IPS-NIHi7 (cell line): ENCODE measurements around the gene GPRIN3.
"Not testable (repeated sequence)": the region's sequence is repeated elsewhere in the genome, so short reads cannot be mapped to it uniquely, and the experiment has no call there.

Source experiments
- DNase-seq: peaks from one replicate; pipeline ENCODE4 v3.0.0; 2012; ENCODE audit warnings: mixed read lengths; ENCODE audit errors: extremely low spot score

The GPRIN3 gene

DNA sequence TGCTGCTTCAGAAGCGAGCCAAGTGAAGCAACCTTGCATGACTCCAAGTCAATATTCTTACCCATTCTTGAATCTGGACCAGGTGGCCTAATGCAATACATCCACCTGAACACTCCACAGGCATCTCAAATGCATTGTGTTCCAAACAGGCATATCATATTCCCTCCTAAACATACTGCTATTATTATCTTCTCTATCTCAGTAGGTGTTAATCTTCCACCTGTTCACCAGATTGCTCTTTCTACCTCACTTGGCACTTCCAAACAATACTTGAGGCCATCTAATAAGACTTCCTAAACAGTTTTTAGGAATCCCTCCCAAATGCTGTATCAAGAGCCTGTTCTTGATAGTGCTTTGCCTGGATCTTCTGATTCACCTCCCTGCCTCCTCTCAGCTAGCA lies 90.7 kb downstream of the GPRIN3 start:
- no peak for DNase-seq

DNA sequence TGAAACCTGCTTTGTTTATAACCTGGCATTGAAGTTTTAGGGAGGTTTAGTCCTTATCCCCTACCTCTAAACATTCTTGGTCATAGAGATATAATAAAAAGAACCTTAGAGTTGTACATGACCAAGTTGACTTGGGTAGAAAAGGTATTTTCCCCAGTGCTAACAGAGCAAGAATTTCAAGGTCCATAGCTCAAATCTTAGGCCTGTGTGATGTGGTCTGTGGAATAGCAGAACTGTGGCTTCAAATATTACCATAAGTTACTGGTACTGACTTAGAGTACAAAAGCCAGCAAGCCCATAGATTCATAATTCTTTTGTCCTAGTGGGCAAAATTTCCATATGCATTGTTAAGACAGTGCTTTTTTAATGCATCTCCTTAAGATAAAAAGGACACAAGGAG lies 91.2 kb downstream of the GPRIN3 start:
- DNase-seq = no peak

GRCh38 chr4:89215736-89216135 lies 91.9 kb downstream of the GPRIN3 start:
- no peak for DNase-seq

- no peak for DNase-seq
These were observed 93.3 kb downstream of the GPRIN3 start for GRCh38 chr4:89214308-89214707.

- no peak for DNase-seq
These were observed 94.3 kb downstream of the GPRIN3 start for GRCh38 chr4:89213382-89213701.

DNA sequence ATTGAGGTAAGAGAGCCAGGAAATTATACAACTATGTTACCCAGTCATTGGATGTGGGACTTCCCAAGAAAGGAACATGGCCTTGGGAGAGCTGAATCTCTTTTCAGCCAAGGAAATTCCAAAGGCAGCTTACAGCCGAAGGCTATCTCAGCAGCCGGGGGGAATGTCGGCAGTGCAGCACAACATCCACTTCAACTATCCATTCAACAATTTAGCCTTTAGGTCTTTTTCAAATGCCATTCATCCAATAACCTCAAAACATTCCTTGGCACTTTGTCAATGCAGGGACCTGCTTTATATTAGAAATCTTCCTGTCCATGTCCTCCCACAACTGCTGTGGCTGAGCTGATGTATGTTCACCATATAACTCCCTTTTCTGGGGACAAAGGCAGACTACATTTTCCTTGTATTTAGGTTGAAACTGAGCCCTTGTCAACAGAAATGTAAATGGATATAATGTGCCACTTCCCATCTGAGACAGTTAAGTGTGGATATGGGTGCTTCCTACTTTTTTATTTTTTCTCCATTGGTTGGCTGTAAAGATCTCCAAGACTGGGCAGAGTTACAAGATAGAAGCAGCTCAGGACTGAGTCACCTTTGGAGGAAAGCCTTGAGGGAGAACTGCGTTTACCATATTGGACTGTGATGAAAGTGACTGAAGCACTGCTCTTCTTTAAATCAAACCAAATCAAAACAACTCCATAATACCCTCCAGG lies 94.8 kb downstream of the GPRIN3 start:
- no peak for DNase-seq

GRCh38 chr4:89204624-89205023 lies 103.0 kb downstream of the GPRIN3 start:
- DNase-seq = no peak

GRCh38 chr4:89203902-89204301 lies 103.7 kb downstream of the GPRIN3 start:
- no peak for DNase-seq

DNA sequence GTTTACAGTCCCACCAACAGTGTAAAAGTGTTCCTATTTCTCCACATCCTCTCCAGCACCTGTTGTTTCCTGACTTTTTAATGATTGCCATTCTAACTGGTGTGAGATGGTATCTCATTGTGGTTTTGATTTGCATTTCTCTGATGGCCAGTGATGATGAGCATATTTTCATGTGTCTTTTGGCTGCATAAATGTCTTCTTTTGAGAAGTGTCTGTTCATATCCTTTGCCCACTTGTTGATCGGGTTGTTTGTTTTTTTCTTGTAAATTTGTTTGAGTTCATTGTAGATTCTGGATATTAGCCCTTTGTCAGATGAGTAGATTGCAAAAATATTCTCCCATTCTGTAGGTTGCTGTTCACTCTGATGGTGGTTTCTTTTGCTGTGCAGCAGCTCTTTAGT lies 108.2 kb downstream of the GPRIN3 start:
- not testable (repeated sequence) for DNase-seq

GRCh38 chr4:89197920-89198319 lies 109.7 kb downstream of the GPRIN3 start:
- no peak for DNase-seq

GRCh38 chr4:89196745-89197144 lies 110.9 kb downstream of the GPRIN3 start:
- DNase-seq = no peak

DNA sequence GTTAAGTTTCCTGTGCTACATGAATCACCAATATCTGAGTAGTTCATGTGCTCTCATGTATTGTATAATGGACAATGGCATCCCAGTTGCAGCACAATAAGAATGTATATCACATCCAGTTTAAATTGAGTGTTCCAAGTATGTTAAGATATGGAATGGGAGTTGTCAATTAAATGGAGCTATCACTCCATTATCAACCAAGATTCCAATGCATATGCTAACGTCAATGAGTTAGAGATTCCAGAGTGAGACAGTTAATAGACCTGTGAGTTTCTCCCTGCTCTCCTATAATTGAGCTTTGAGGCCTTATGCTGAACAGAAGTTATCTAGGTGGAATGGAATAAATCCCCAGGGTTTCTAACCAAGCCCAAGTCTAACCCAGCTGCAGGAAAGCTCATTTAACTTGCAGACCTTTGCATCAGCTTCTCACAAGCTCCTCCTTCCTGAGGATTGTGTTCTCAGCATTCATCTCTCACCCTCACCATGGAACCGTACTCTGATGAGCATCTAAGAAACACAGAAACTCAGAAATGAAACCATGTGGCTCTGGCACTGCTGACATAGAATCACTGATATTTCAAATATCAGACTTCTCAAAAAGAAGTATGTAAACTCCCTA lies 111.4 kb downstream of the GPRIN3 start:
- DNase-seq = no peak

DNA sequence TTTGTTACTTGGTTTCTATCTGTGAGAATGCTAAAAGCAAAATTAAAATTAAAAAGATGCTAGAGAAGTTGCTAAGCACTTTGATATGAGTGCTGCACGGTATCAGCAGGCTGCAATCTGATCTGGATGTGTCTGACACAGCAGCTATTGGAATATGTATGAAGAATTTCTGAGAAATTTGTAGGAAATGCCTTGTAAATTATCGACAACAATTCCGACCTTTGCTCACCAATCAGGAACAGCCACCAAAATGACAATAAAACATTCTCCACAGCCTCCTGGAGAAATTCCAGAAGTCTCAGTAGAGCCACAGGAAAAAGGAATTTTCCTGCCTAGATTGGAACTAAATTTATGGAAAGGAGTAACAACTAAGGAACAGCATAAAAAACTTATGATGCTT lies 113.8 kb downstream of the GPRIN3 start:
- no peak for DNase-seq
